Vagina (tissue), 2 donors: ENCODE measurements around the gene HAO2.

Experiments used
- POLR2A ChIP-seq, 2 donors: fragments of 450-650 bp; IDR thresholded peaks; one replicate each; pipeline ENCODE4 v1.6.1; 2017; ENCODE audit warnings: antibody characterized with exemption in 2 of 2, mild to moderate bottlenecking in 2 of 2, moderate library complexity in 2 of 2
- TF ChIP-seq, protein P1 (sequence below), 3 experiments: fragments of 450-650 bp in 2 of 3; fragments of 200-600 bp in 1 of 3; sonication (generic) in 1 of 3; IDR thresholded peaks; one replicate each; pipeline ENCODE4 v1.5.1; 2017 to 2019; ENCODE audit warnings: antibody characterized with exemption in 3 of 3, mild to moderate bottlenecking in 2 of 3, moderate library complexity in 2 of 3

DNA sequence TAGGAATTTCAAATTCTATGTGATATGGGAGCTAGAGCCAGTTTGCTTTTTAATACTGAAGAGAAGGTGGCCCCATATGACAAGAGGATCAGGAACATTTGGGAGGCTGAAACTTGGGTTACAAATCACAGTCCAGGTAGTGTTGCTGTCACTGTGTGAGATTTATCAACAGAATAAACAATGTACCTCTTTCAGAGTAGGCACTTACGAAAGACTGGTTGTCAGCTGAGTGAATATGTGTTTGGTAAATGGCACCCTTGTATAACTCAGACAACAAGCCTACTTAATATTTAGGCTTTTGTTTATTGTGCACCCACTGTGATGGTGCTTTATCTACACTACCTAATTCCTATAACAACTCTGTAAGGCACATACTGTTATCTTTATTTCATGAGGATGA, 7.4 kb upstream of the HAO2 start:
- TF ChIP-seq, protein P1, sequence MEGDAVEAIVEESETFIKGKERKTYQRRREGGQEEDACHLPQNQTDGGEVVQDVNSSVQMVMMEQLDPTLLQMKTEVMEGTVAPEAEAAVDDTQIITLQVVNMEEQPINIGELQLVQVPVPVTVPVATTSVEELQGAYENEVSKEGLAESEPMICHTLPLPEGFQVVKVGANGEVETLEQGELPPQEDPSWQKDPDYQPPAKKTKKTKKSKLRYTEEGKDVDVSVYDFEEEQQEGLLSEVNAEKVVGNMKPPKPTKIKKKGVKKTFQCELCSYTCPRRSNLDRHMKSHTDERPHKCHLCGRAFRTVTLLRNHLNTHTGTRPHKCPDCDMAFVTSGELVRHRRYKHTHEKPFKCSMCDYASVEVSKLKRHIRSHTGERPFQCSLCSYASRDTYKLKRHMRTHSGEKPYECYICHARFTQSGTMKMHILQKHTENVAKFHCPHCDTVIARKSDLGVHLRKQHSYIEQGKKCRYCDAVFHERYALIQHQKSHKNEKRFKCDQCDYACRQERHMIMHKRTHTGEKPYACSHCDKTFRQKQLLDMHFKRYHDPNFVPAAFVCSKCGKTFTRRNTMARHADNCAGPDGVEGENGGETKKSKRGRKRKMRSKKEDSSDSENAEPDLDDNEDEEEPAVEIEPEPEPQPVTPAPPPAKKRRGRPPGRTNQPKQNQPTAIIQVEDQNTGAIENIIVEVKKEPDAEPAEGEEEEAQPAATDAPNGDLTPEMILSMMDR (IDR thresholded peaks at IDR 0.05): no peak
- no peak for TF ChIP-seq POLR2A (IDR thresholded peaks at IDR 0.05)
